Measurements from ENCODE around the gene CACNA1A. TPM values are rescaled to one million over a fixed set of nuclear protein-coding genes. Genes with fewer than 3 reads are reported as not detected.
A peak's percentile ranks its signal among the peaks of the same experiment; 100 is the strongest.
"Not testable (repeated sequence)": the region's sequence is repeated elsewhere in the genome, so short reads cannot be mapped to it uniquely, and the experiment has no call there.

CACNA1A gene
- total RNA-seq, 1 donor from 2014 or later = 8.6 TPM

- H3K4me3 ChIP-seq = no peak overlapping the region
Observed at GRCh38 chr19:13181747-13182388, 324.4 kb downstream of the CACNA1A start.

GRCh38 chr19:13178291-13178690, 328.0 kb downstream of the CACNA1A start:
- DNase-seq (ENCODE audit: extremely low spot score in 2 of 2); H3K27ac ChIP-seq; H3K9me3 ChIP-seq; H3K4me3 ChIP-seq; intact Hi-C loops (cut with DNase I); H3K36me3 ChIP-seq; H3K27me3 ChIP-seq: not testable (repeated sequence)
- H3K4me1 ChIP-seq = peaks cover 16% of the 10 kb centered on the region

More at GRCh38 chr19:13181747-13182388, 324.4 kb downstream of the CACNA1A start:
- DNase-seq (ENCODE audit: extremely low spot score in 2 of 2) = no peak
- Histone ChIP-seq H3K4me1 (peaks cover 15% of the 10 kb centered on the region), H3K27me3 (no peaks in the 10 kb centered on the region), H3K9me3 (no peaks in the 10 kb centered on the region), H3K27ac (peak overlapping the region; percentile 9), H3K36me3 (no peaks in the 10 kb centered on the region)
- intact Hi-C loops (cut with DNase I) = no loop called here
- TF ChIP-seq POLR2AphosphoS5 (IDR thresholded peaks at IDR 0.05; ENCODE audit: insufficient read depth in 1 of 2, low read depth in 1 of 2) = peak in 1 of 2 donors; percentile 25
- TF ChIP-seq CTCF (IDR thresholded peaks at IDR 0.05) = no peak

- H3K4me1 ChIP-seq = peaks cover 23% of the 10 kb centered on the region
- H3K9me3 ChIP-seq; intact Hi-C loops (cut with DNase I); H3K27me3 ChIP-seq; H3K4me3 ChIP-seq; H3K27ac ChIP-seq; H3K36me3 ChIP-seq; DNase-seq (ENCODE audit: extremely low spot score in 2 of 2): not testable (repeated sequence)
Observed at GRCh38 chr19:13177584-13177983, 328.7 kb downstream of the CACNA1A start.

GRCh38 chr19:13176345-13176744, 329.9 kb downstream of the CACNA1A start:
- Histone ChIP-seq H3K9me3 (no peaks in the 10 kb centered on the region), H3K4me1 (peaks cover 25% of the 10 kb centered on the region), H3K27ac (no peak overlapping the region), H3K27me3 (no peaks in the 10 kb centered on the region), H3K36me3 (no peaks in the 10 kb centered on the region), H3K4me3 (no peak overlapping the region)
- DNase-seq (ENCODE audit: extremely low spot score in 2 of 2) = no peak
- TF ChIP-seq POLR2A (IDR thresholded peaks at IDR 0.05) = no peak
- no peak for TF ChIP-seq POLR2AphosphoS5 (IDR thresholded peaks at IDR 0.05; ENCODE audit: insufficient read depth in 1 of 2, low read depth in 1 of 2)
- no peak for TF ChIP-seq CTCF (IDR thresholded peaks at IDR 0.05)
- intact Hi-C loops (cut with DNase I) = no loop called here

- no peaks in the 10 kb centered on the region for H3K27me3 ChIP-seq
- intact Hi-C loops (cut with DNase I) = no loop called here
- peaks cover 45% of the 10 kb centered on the region for H3K4me1 ChIP-seq
- no peaks in the 10 kb centered on the region for H3K36me3 ChIP-seq
- H3K9me3 ChIP-seq = no peaks in the 10 kb centered on the region
- TF ChIP-seq POLR2AphosphoS5 (IDR thresholded peaks at IDR 0.05; ENCODE audit: insufficient read depth in 1 of 2, low read depth in 1 of 2) = no peak
- no peak for TF ChIP-seq CTCF (IDR thresholded peaks at IDR 0.05)
- TF ChIP-seq POLR2A (IDR thresholded peaks at IDR 0.05) = no peak
- H3K27ac ChIP-seq = peak overlapping the region; percentile 78
- H3K4me3 ChIP-seq = no peak overlapping the region
- no peak for DNase-seq (ENCODE audit: extremely low spot score in 2 of 2)
Observed at GRCh38 chr19:13173139-13173737, 333.0 kb downstream of the CACNA1A start.

- peak overlapping the region; percentile 78 for H3K27ac ChIP-seq
- H3K9me3 ChIP-seq = no peaks in the 10 kb centered on the region
- H3K4me3 ChIP-seq = peak overlapping the region in 1 of 2 donors; percentile 10
- no peak for DNase-seq (ENCODE audit: extremely low spot score in 2 of 2)
- TF ChIP-seq CTCF (IDR thresholded peaks at IDR 0.05) (no peak), POLR2AphosphoS5 (IDR thresholded peaks at IDR 0.05; ENCODE audit: insufficient read depth in 1 of 2, low read depth in 1 of 2) (no peak), POLR2A (IDR thresholded peaks at IDR 0.05) (no peak)
- no peaks in the 10 kb centered on the region for H3K27me3 ChIP-seq
- peaks cover 52% of the 10 kb centered on the region for H3K4me1 ChIP-seq
- intact Hi-C loops (cut with DNase I) = no loop called here
- no peaks in the 10 kb centered on the region for H3K36me3 ChIP-seq
Observed at GRCh38 chr19:13172346-13173138, 333.7 kb downstream of the CACNA1A start.
